Caco-2 (cell line): ENCODE results near the gene FBXL7. TPM values are rescaled to one million over a fixed set of nuclear protein-coding genes. Genes with fewer than 3 reads are reported as not detected.

ENCODE experiments used
- BruUV-seq: library from RNA; stranded (reverse); fragments of 400-500 nt; replicated peaks from 2 replicates; lab custom pipeline; 2021; lab: Mats Ljungman, UMichigan
- CTCF ChIA-PET: fragments of 300-600 bp; sonication (Branson Sonifier 250); formaldehyde crosslinking; loops from one replicate; lab custom pipeline; 2022; ENCODE audit warnings: antibody characterized with exemption; lab: Charles Lee
- POLR2A ChIA-PET: fragments of 300-600 bp; sonication (Branson Sonifier 250); formaldehyde crosslinking; loops from one replicate; lab custom pipeline; 2022; ENCODE audit warnings: antibody characterized with exemption; lab: Charles Lee
- DNase-seq, 2 experiments: peaks; one replicate each; pipeline versions ENCODE4 v3.0.0 to v3.0.0-alpha.2; 2020 to 2022
- H3K27me3 ChIP-seq: replicated peaks from 2 replicates; pipeline ENCODE4 v1.6.0; 2011; ENCODE audit warnings: low read length; ENCODE audit not compliant: control insufficient read depth, insufficient read depth
- H3K36me3 ChIP-seq: 2 replicates; pipeline ENCODE4 v1.5.1; 2011; ENCODE audit warnings: low read length; ENCODE audit not compliant: control insufficient read depth, insufficient read depth
- H3K4me1 ChIP-seq: fragments of 250-450 bp; sonication (Bioruptor Pico); 2 replicates; pipeline ENCODE4 v1.5.1; 2020; ENCODE audit warnings: mild to moderate bottlenecking
- H3K4me3 ChIP-seq: 2 replicates; pipeline ENCODE4 v1.5.1; 2011; ENCODE audit warnings: low read depth, mild to moderate bottlenecking, control low read depth, low read length
- H3K9me3 ChIP-seq: fragments of 250-450 bp; sonication (Bioruptor Pico); 2 replicates; pipeline ENCODE4 v1.5.1; 2020; ENCODE audit warnings: mild to moderate bottlenecking, moderate library complexity
- H3K27ac Mint-ChIP-seq: one replicate; pipeline ENCODE4 v1.8.0; 2022; ENCODE audit warnings: mixed read lengths; ENCODE audit not compliant: unreplicated experiment
- H3K27me3 Mint-ChIP-seq: one replicate; pipeline ENCODE4 v1.8.0; 2022; ENCODE audit warnings: mixed read lengths; ENCODE audit not compliant: insufficient read depth, unreplicated experiment
- H3K36me3 Mint-ChIP-seq: one replicate; pipeline ENCODE4 v1.8.0; 2022; ENCODE audit warnings: mild to moderate bottlenecking, mixed read lengths; ENCODE audit not compliant: insufficient read depth, unreplicated experiment
- H3K4me1 Mint-ChIP-seq: one replicate; pipeline ENCODE4 v1.8.0; 2022; ENCODE audit warnings: low read depth, mixed read lengths; ENCODE audit not compliant: unreplicated experiment
- H3K4me3 Mint-ChIP-seq: one replicate; pipeline ENCODE4 v1.8.0; 2022; ENCODE audit warnings: mild to moderate bottlenecking, moderate library complexity, mixed read lengths; ENCODE audit not compliant: unreplicated experiment
- H3K9me3 Mint-ChIP-seq: one replicate; pipeline ENCODE4 v1.8.0; 2022; ENCODE audit warnings: mixed read lengths; ENCODE audit not compliant: unreplicated experiment
- intact Hi-C: fragments of 100-400 bp; cut with micrococcal nuclease; formaldehyde crosslinking; loops from one replicate; pipeline ENCODE4 v1.10.0; 2022; ENCODE audit not compliant: unreplicated experiment
- total RNA-seq: library from RNA; stranded (reverse); gene quantifications from 2 replicates; pipeline ENCODE4 v1.2.3, GENCODE V29; 2022
- TF ChIP-seq, protein P1 (sequence below), 2 experiments: fragments of 200-600 bp in 1 of 2; IDR thresholded peaks; 1 replicate in 1 of 2; 2 replicates in 1 of 2; pipeline versions ENCODE4 v1.5.1 to v1.8.0; 2011 to 2022; ENCODE audit warnings: antibody characterized with exemption in 1 of 2, control low read depth in 1 of 2, inconsistent platforms in 1 of 2, low read depth in 1 of 2, low read length in 1 of 2, mild to moderate bottlenecking in 1 of 2, moderate library complexity in 1 of 2; ENCODE audit not compliant: insufficient read depth in 1 of 2, severe bottlenecking in 1 of 2, unreplicated experiment in 1 of 2

FBXL7 gene
- total RNA-seq, 1 experiment from 2014 or later, result not detected

GRCh38 chr5:15728811-15729210 lies 228.8 kb downstream of the FBXL7 start:
- intact Hi-C loops, result no loop called here
- no peaks in the 10 kb centered on the region for H3K27me3 ChIP-seq
- ChIA-PET POLR2A (no interaction called here), CTCF (no interaction called here)
- no peak overlapping the region for H3K27ac Mint-ChIP-seq
- H3K36me3 ChIP-seq, result no peaks in the 10 kb centered on the region
- peaks cover 6% of the 10 kb centered on the region for H3K9me3 ChIP-seq
- no peak overlapping the region for H3K4me3 Mint-ChIP-seq
- peaks cover 14% of the 10 kb centered on the region for H3K9me3 Mint-ChIP-seq
- no TSS peak for BruUV-seq
- TF ChIP-seq, protein P1, sequence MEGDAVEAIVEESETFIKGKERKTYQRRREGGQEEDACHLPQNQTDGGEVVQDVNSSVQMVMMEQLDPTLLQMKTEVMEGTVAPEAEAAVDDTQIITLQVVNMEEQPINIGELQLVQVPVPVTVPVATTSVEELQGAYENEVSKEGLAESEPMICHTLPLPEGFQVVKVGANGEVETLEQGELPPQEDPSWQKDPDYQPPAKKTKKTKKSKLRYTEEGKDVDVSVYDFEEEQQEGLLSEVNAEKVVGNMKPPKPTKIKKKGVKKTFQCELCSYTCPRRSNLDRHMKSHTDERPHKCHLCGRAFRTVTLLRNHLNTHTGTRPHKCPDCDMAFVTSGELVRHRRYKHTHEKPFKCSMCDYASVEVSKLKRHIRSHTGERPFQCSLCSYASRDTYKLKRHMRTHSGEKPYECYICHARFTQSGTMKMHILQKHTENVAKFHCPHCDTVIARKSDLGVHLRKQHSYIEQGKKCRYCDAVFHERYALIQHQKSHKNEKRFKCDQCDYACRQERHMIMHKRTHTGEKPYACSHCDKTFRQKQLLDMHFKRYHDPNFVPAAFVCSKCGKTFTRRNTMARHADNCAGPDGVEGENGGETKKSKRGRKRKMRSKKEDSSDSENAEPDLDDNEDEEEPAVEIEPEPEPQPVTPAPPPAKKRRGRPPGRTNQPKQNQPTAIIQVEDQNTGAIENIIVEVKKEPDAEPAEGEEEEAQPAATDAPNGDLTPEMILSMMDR (IDR thresholded peaks at IDR 0.05; ENCODE audit: insufficient read depth in 1 of 2, low read depth in 1 of 2, low read length in 1 of 2, severe bottlenecking in 1 of 2, unreplicated experiment in 1 of 2), result no peak
- no peaks in the 10 kb centered on the region for H3K4me1 Mint-ChIP-seq
- no peak overlapping the region for H3K4me3 ChIP-seq
- H3K4me1 ChIP-seq, result no peaks in the 10 kb centered on the region
- H3K36me3 Mint-ChIP-seq, result no peaks in the 10 kb centered on the region
- DNase-seq, result no peak
- peaks cover 2% of the 10 kb centered on the region for H3K27me3 Mint-ChIP-seq

- intact Hi-C loops, result no loop called here
- Mint-ChIP-seq H3K4me1 (no peaks in the 10 kb centered on the region), H3K27me3 (peaks cover 2% of the 10 kb centered on the region), H3K27ac (no peak overlapping the region), H3K36me3 (no peaks in the 10 kb centered on the region), H3K4me3 (no peak overlapping the region), H3K9me3 (peaks cover 14% of the 10 kb centered on the region)
- Histone ChIP-seq H3K27me3 (no peaks in the 10 kb centered on the region), H3K4me3 (no peak overlapping the region), H3K9me3 (peaks cover 6% of the 10 kb centered on the region), H3K36me3 (no peaks in the 10 kb centered on the region), H3K4me1 (no peaks in the 10 kb centered on the region)
- CTCF ChIA-PET, result no interaction called here
- TF ChIP-seq, protein P1 (IDR thresholded peaks at IDR 0.05; ENCODE audit: insufficient read depth in 1 of 2, low read depth in 1 of 2, low read length in 1 of 2, severe bottlenecking in 1 of 2, unreplicated experiment in 1 of 2), result no peak
- no TSS peak for BruUV-seq
- DNase-seq, result no peak
- POLR2A ChIA-PET, result no interaction called here
Measured at GRCh38 chr5:15731699-15732098, 231.7 kb downstream of the FBXL7 start.

DNA sequence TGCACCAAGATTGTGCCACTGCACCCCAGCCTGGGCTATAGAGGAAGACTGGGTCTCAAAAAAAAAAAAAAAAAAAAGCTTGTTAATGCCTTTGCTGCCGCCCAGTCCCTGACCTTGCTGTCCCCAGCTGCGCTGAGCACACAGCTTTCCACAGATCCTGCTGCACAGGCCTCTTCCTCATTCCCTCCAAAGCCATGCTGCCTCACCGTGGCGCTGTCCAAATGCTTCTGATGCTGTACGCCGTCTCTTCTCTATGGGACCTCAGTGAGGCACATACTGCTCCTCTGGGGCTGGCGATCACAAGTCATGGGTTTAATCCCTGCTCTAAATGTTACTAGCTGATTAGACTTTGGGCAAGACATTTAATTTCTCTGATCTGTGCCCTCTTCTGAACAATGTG lies 234.1 kb downstream of the FBXL7 start:
- ChIA-PET CTCF (no interaction called here), POLR2A (no interaction called here)
- H3K27me3 ChIP-seq, result no peaks in the 10 kb centered on the region
- H3K27me3 Mint-ChIP-seq, result peaks cover 3% of the 10 kb centered on the region
- H3K4me1 ChIP-seq, result no peaks in the 10 kb centered on the region
- H3K4me3 Mint-ChIP-seq, result no peak overlapping the region
- no peak for DNase-seq
- H3K4me1 Mint-ChIP-seq, result no peaks in the 10 kb centered on the region
- H3K36me3 ChIP-seq, result no peaks in the 10 kb centered on the region
- intact Hi-C loops, result no loop called here
- H3K36me3 Mint-ChIP-seq, result no peaks in the 10 kb centered on the region
- H3K4me3 ChIP-seq, result no peak overlapping the region
- no TSS peak for BruUV-seq
- H3K9me3 Mint-ChIP-seq, result no peaks in the 10 kb centered on the region
- TF ChIP-seq, protein P1 (IDR thresholded peaks at IDR 0.05; ENCODE audit: insufficient read depth in 1 of 2, low read depth in 1 of 2, low read length in 1 of 2, severe bottlenecking in 1 of 2, unreplicated experiment in 1 of 2), result no peak
- no peak overlapping the region for H3K27ac Mint-ChIP-seq
- no peaks in the 10 kb centered on the region for H3K9me3 ChIP-seq
